GM19238 (cell line): ENCODE data around the gene LRRC3C.
A peak's percentile ranks its signal among the peaks of the same experiment; 100 is the strongest.

Source experiments
- DNase-seq: peaks from one replicate; pipeline ENCODE4 v3.0.0; 2011; ENCODE audit warnings: low spot score; ENCODE audit not compliant: insufficient read length

Gene LRRC3C

DNA sequence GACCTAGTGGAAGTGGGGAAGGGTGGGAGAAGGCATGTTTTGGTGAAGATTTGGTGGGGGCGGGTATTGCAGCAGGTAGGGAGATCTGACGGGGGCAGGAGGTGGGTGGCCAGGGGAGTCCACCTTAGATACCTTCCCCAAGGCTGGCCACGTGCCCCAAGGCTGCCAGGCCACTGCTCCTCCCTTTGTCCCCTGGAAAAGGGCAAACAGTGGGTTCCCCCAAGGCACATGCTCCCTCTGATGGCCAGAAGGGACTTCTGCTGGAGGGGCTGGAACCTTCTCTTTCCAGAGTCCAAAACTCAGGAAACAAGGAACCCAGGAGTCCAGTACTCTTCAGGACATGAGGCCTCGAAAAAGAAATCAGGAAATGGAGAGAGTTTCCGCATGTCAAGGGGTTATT, 46.9 kb downstream of the LRRC3C start:
- DNase-seq = no peak

DNA sequence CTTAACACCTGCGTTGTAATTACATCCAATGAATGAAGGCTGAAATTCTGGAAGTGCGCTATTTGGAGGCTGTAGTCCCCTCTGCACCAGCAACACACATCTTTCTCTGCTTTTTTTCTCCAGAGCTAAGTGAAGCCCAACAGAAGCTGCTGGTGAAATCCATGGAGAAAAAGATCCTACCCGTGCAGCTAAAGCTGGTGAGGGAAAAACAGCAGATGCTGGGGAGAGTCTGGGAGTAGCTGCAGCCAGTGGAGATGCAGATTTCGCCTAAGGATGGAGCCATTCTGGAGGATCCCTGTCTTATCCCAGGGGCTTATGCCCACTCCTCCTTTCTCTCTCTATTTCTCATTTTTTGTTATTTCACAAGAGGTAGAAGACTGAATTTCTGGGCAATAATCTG, 48.3 kb downstream of the LRRC3C start:
- DNase-seq = no peak

DNA sequence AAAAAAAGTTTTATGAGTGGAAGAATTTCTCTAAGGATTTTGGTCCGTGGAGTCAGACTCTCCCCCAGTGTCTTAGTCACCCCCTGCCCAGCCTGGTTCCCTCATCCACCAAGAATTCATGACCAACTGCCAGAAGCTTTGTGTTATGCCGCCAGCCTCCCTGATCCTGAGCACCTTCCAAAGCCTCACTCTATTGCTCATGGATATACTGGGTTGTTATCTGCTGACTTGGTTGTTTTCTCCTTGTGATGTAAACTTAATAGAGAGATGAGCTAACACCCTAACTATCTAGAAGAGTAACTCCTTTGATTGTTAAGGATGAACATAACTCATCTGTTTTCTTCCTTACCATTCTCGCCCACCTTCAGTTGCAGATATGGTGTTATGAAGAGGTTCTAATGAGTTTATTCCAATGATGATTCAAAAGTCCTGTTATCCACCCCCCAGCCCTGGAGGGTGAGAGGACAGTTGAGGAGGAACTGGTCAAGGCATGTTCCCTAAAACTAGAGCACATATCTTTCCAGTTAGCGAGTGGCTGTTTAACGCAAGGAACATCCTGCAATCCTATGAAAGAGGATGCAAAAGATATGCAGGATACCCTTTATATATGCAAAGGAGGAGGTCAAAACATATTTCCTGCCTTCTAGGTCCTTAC, 51.6 kb downstream of the LRRC3C start:
- DNase-seq = no peak

DNA sequence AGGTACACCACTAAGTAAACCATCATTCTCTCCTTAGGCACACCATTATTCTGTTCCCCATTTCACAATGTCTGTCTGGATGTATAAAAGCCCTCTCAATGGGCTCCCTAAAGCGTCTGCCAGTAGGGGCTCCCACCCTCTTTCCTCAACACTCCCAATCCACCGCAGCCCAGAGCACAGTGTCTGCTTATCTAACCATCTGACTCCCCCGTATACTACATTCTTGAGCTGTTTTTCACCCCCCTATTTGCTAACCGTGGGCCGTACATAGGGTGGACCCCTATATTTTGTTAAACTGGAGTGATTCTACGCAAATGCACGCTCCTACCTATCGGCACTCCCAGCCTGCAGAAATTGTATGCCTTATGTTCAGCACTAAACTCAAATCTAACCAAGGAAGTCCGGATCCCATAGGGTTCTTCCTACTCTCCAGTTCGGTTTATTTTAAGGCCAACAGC, 52.4 kb downstream of the LRRC3C start:
- DNase-seq = peak; percentile 23

DNA sequence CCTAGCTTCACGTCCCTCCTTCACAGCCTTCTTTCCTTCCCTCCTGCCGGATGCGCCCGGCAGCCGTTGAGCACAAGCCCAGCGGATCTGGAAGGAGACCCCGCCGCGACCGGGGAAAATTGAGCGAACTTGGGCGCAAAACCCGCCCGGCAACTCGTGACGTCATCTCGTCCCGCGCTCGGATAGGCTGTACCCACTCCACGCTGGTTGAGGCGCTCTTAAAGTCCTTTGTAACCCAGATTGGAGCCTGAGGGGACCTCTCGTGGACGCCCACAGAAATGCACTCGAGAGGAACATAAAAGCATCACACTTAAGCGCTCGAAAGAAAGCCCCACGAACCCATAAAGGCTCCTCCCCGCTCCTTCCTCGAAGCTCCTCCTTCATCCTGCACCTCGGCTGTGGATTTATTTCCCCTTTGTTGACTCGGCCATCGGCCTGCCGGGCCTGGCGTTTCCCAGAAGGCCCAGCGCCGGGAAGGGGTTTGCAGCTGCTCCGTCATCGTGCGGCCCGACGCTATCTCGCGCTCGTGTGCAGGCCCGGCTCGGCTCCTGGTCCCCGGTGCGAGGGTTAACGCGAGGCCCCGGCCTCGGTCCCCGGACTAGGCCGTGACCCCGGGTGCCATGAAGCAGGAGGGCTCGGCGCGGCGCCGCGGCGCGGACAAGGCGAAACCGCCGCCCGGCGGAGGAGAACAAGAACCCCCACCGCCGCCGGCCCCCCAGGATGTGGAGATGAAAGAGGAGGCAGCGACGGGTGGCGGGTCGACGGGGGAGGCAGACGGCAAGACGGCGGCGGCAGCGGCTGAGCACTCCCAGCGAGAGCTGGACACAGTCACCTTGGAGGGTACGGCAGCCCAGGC, 53.0 kb downstream of the LRRC3C start, which contains the start of gene PSMD3:
Gene PSMD3, plus strand, starts transcription at position 457 of the 856 bp plus-strand sequence. Its CDS starts 164 bp downstream, at position 621.
- peak; percentile 92 for DNase-seq

DNA sequence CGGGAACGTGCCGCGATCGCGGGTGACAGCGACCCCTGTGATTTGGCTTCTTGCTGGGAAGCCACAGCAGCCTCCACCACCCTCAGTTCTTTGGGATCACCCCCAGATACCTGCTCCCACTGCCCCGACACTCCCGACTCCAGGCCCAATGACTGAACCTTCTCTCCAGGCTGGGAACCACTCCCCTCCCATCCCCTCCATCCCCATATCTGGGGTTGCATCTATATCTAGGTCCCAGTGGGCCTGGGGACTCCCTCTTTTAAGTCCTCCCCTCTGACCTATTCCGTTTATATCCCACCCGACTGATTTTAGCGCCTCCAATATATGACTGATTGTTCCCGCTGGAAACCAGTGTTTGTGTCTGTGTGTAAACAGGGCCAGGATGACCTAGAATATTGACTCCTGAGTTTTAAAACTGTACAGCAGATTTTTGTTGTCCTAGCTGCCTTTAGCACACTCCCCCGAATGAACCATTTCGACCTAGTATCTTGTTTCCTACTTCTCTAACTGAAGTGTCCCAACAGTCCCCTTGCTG, 53.7 kb downstream of the LRRC3C start:
- no peak for DNase-seq

DNA sequence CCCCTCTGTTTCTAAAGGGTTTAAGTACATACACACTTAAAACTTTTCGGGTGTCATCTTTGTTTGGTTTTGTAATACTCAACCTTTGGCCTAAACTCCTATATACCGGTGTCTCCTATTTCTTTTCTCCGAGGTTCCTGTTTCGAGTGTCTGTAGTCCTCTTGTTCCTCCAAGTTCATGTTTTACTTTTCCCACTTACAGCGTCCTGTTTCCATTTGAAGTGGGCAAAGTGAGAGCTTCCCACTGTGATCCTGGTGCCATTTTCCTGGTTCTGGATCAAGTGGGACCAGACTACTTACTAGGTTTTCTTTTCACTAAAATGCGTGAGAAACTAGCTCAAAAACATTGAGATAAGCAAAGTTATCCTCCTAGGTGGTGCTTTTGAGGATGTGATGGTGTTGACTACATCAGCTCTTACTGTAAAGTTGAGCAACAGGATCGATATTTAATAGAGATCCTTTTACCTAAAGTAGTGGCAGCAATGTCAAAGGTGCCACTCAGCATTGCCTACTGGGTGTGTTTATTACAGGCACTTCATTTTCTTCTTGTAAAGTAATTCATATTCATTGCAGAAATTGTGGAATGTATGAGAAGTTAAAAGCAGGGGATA, 54.3 kb downstream of the LRRC3C start:
- no peak for DNase-seq

DNA sequence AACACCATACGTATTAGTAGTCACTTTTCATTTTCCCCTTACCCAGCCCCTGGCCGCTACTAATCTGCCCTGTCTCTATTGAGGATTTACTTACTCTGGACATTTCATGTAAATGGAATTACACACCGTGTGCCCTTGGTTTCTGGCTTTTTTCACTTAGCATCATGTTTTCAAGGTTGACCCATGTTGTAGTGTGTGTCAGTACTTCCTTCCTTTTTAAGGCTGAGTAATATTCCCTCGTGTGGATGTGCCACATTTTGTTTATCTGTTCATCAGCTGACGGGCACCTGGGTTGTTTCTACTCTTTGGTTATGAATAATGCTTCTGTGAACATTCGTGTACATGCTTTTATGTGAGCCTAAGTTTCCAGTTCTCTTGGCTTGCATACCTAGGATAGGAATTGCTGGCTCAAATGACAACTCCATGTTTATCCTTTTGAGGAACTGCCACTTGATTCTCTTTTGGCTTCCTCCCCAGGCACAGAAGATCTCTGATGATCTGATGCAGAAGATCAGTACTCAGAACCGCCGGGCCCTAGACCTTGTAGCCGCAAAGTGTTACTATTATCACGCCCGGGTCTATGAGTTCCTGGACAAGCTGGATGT, 60.8 kb downstream of the LRRC3C start:
- DNase-seq = no peak

DNA sequence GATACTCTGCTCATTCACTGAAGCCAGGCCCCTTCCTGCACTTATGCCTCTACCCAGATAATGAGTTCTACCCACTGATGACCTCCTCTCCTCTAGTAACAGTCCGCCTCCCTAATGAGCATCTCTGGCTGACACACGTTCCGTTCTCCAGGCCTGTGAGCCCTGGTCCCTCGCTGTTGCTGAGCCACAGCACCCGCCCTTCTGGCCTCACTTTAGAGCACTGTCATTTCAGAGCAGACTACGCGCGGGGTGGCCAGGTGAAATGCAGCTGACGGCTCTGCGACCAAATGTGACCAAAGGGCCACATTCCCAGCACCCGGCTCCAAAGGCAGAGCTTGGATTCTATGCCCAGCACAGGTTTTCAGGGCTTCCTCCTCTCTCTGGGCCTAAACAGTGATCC, 66.9 kb downstream of the LRRC3C start:
- DNase-seq = no peak
